K562 (cell line): Measurements from ENCODE around the gene LMF2. TPM values are rescaled to one million over a fixed set of nuclear protein-coding genes. Genes with fewer than 3 reads are reported as not detected.
A peak's percentile ranks its signal among the peaks of the same experiment; 100 is the strongest.

Experiments
- POLR2A ChIP-seq: fragments of 450-650 bp; conservative IDR thresholded peaks from 2 replicates; pipeline ENCODE4 v1.6.1; 2016
- PTRF ChIP-seq: fragments of 450-650 bp; IDR thresholded peaks from 2 replicates; pipeline ENCODE4 v1.6.1; 2016; ENCODE audit warnings: mild to moderate bottlenecking, missing genetic modification characterization, missing compliant biosample characterization
- PYGO2 ChIP-seq: fragments of 450-650 bp; IDR thresholded peaks from 2 replicates; pipeline ENCODE4 v1.6.1; 2016; ENCODE audit warnings: mild to moderate bottlenecking, missing genetic modification characterization, moderate library complexity, missing compliant biosample characterization
- ZNF274 ChIP-seq: IDR thresholded peaks from 2 replicates; pipeline ENCODE4 v1.6.1; 2011; ENCODE audit warnings: low read depth, mild to moderate bottlenecking, low read length, moderate library complexity, borderline replicate concordance
- ZNF436 ChIP-seq: fragments of 250-450, 450-650 bp; sonication (Bioruptor Pico); formaldehyde crosslinking; IDR thresholded peaks from 2 replicates; pipeline ENCODE4 v1.7.0; 2020; ENCODE audit warnings: mild to moderate bottlenecking
- ZNF696 ChIP-seq: fragments of 250-450 bp; sonication (Bioruptor Pico); conservative IDR thresholded peaks from 2 replicates; pipeline ENCODE4 v1.4.0; 2020; ENCODE audit warnings: mild to moderate bottlenecking, moderate library complexity
- polyA plus RNA-seq, 8 experiments: library from polyadenylated mRNA; depleted of rRNA in 4 of 8; stranded (reverse) in 5 of 8; unstranded in 3 of 8; fragments of >200 nt; fragmentation: Nextera tagmentation in 2 of 8; fragmentation: Illumina TruSeq in 1 of 8; extraction: Ambion mirVana in 2 of 8; extraction: Trizol in 1 of 8; gene quantifications; 2 replicates each; pipeline versions ENCODE4 v1.2.1 to v1.2.3, GENCODE V29; 2011 to 2014; ENCODE audit warnings: inconsistent platforms in 1 of 8, missing spikeins in 1 of 8
- total RNA-seq, 7 experiments: library from RNA; depleted of rRNA in 6 of 7; stranded (reverse); fragments of >200 nt in 6 of 7; fragmentation: Illumina TruSeq in 2 of 7; extraction: Trizol in 2 of 7; gene quantifications; 2 replicates each; pipeline versions ENCODE4 v1.2.1 to v1.2.3, GENCODE V29; 2011 to 2021; ENCODE audit warnings: low replicate concordance in 1 of 7
- TF ChIP-seq, protein P1 (sequence below), 2 experiments: fragments of 450-650 bp; formaldehyde crosslinking in 1 of 2; IDR thresholded peaks; 2 replicates each; pipeline versions ENCODE4 v1.4.0 to v1.6.1; 2014 to 2020; ENCODE audit warnings: mild to moderate bottlenecking in 2 of 2, borderline replicate concordance in 1 of 2, low read depth in 1 of 2
- TF ChIP-seq, protein P2 (sequence below): fragments of 200-800 bp; sonication (Bioruptor generic); IDR thresholded peaks from 2 replicates; pipeline ENCODE4 v1.6.1; 2016; ENCODE audit warnings: missing genetic modification characterization, missing compliant biosample characterization
- TF ChIP-seq, protein P3 (sequence below), 3 experiments: IDR thresholded peaks in 2 of 3; conservative IDR thresholded peaks in 1 of 3; 2 replicates each; pipeline ENCODE4 v1.5.1; 2011 to 2012; ENCODE audit warnings: low read length in 3 of 3, mild to moderate bottlenecking in 3 of 3, control low read depth in 2 of 3, improper control_type of control experiment in 1 of 3, inconsistent platforms in 1 of 3, low read depth in 1 of 3, mixed read lengths in 1 of 3, moderate library complexity in 1 of 3; ENCODE audit not compliant: insufficient read depth in 2 of 3
- TF ChIP-seq, protein P4 (sequence below): fragments of 250-450 bp; sonication (Bioruptor Pico); IDR thresholded peaks from 2 replicates; pipeline ENCODE4 v1.5.0; 2020; ENCODE audit warnings: mild to moderate bottlenecking

Gene LMF2
- total and polyA plus RNA-seq, 9 of the 15 experiments (the other 6 are each of a cell fraction or from before 2014, with no cell fraction given), result 0.08 to 37.1 (median 7.6) TPM

DNA sequence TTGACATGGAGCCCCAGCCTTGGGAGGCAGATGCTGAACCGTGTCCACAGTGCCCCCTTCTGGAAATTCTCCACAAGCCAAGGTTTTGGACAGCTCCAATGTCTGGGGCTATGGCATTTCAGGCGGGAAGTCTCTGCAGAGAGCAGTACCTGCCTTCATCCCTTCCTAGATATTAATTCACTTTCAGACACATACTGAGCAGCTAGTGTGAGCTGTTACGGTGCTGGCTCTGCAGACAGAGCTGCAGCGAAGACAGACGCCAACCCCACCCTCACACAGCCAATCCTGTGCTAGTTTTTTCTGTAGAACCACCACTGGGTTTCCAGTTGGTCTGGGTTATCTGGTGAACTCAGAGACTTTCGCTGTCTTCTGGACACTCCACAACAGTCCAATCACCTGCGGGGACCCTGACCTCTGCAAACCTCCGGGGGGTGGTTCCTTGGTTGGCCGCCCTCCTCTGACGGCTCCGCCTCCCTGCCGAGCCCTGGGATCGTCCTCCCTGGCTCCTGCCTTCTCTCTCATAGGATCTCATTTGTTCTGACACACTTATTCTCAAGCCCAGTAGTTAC, 9.1 kb downstream of the LMF2 start (continued):
- TF ChIP-seq, protein P1, sequence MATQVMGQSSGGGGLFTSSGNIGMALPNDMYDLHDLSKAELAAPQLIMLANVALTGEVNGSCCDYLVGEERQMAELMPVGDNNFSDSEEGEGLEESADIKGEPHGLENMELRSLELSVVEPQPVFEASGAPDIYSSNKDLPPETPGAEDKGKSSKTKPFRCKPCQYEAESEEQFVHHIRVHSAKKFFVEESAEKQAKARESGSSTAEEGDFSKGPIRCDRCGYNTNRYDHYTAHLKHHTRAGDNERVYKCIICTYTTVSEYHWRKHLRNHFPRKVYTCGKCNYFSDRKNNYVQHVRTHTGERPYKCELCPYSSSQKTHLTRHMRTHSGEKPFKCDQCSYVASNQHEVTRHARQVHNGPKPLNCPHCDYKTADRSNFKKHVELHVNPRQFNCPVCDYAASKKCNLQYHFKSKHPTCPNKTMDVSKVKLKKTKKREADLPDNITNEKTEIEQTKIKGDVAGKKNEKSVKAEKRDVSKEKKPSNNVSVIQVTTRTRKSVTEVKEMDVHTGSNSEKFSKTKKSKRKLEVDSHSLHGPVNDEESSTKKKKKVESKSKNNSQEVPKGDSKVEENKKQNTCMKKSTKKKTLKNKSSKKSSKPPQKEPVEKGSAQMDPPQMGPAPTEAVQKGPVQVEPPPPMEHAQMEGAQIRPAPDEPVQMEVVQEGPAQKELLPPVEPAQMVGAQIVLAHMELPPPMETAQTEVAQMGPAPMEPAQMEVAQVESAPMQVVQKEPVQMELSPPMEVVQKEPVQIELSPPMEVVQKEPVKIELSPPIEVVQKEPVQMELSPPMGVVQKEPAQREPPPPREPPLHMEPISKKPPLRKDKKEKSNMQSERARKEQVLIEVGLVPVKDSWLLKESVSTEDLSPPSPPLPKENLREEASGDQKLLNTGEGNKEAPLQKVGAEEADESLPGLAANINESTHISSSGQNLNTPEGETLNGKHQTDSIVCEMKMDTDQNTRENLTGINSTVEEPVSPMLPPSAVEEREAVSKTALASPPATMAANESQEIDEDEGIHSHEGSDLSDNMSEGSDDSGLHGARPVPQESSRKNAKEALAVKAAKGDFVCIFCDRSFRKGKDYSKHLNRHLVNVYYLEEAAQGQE (IDR thresholded peaks at IDR 0.05; ENCODE audit: borderline replicate concordance), result peak; percentile 89
- TF ChIP-seq, protein P1 (CRISPR knock-in tag; IDR thresholded peaks at IDR 0.05; ENCODE audit: low read depth), result 0 out of 2 replicates have a peak, but pooled peaks have one; percentile 49
- TF ChIP-seq, protein P2, sequence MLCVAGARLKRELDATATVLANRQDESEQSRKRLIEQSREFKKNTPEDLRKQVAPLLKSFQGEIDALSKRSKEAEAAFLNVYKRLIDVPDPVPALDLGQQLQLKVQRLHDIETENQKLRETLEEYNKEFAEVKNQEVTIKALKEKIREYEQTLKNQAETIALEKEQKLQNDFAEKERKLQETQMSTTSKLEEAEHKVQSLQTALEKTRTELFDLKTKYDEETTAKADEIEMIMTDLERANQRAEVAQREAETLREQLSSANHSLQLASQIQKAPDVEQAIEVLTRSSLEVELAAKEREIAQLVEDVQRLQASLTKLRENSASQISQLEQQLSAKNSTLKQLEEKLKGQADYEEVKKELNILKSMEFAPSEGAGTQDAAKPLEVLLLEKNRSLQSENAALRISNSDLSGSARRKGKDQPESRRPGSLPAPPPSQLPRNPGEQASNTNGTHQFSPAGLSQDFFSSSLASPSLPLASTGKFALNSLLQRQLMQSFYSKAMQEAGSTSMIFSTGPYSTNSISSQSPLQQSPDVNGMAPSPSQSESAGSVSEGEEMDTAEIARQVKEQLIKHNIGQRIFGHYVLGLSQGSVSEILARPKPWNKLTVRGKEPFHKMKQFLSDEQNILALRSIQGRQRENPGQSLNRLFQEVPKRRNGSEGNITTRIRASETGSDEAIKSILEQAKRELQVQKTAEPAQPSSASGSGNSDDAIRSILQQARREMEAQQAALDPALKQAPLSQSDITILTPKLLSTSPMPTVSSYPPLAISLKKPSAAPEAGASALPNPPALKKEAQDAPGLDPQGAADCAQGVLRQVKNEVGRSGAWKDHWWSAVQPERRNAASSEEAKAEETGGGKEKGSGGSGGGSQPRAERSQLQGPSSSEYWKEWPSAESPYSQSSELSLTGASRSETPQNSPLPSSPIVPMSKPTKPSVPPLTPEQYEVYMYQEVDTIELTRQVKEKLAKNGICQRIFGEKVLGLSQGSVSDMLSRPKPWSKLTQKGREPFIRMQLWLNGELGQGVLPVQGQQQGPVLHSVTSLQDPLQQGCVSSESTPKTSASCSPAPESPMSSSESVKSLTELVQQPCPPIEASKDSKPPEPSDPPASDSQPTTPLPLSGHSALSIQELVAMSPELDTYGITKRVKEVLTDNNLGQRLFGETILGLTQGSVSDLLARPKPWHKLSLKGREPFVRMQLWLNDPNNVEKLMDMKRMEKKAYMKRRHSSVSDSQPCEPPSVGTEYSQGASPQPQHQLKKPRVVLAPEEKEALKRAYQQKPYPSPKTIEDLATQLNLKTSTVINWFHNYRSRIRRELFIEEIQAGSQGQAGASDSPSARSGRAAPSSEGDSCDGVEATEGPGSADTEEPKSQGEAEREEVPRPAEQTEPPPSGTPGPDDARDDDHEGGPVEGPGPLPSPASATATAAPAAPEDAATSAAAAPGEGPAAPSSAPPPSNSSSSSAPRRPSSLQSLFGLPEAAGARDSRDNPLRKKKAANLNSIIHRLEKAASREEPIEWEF (CRISPR knock-in tag), result no peak
- TF ChIP-seq ZNF436 (no peak), POLR2A (no peak), ZNF696 (no peak), PTRF (tag) (no peak), ZNF274 (no peak), PYGO2 (no peak)
- TF ChIP-seq, protein P3, sequence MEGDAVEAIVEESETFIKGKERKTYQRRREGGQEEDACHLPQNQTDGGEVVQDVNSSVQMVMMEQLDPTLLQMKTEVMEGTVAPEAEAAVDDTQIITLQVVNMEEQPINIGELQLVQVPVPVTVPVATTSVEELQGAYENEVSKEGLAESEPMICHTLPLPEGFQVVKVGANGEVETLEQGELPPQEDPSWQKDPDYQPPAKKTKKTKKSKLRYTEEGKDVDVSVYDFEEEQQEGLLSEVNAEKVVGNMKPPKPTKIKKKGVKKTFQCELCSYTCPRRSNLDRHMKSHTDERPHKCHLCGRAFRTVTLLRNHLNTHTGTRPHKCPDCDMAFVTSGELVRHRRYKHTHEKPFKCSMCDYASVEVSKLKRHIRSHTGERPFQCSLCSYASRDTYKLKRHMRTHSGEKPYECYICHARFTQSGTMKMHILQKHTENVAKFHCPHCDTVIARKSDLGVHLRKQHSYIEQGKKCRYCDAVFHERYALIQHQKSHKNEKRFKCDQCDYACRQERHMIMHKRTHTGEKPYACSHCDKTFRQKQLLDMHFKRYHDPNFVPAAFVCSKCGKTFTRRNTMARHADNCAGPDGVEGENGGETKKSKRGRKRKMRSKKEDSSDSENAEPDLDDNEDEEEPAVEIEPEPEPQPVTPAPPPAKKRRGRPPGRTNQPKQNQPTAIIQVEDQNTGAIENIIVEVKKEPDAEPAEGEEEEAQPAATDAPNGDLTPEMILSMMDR (IDR thresholded peaks at IDR 0.05 in 2 of 3, conservative IDR thresholded peaks at IDR 0.05 in 1 of 3; ENCODE audit: insufficient read depth in 2 of 3, low read depth in 1 of 3, low read length in 3 of 3), result peak; percentile 78 to 85 (median 82)
- TF ChIP-seq, protein P4, sequence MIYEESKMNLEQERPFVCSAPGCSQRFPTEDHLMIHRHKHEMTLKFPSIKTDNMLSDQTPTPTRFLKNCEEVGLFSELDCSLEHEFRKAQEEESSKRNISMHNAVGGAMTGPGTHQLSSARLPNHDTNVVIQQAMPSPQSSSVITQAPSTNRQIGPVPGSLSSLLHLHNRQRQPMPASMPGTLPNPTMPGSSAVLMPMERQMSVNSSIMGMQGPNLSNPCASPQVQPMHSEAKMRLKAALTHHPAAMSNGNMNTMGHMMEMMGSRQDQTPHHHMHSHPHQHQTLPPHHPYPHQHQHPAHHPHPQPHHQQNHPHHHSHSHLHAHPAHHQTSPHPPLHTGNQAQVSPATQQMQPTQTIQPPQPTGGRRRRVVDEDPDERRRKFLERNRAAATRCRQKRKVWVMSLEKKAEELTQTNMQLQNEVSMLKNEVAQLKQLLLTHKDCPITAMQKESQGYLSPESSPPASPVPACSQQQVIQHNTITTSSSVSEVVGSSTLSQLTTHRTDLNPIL, result no peak
